GM21723 (cell line): ENCODE measurements around the gene DEGS2.
"Not testable (repeated sequence)": the region's sequence is repeated elsewhere in the genome, so short reads cannot be mapped to it uniquely, and the experiment has no call there.

Source experiments
- ATAC-seq: cut with Tn5 transposase; IDR thresholded peaks from one replicate; pipeline ENCODE4 v1.9.1; 2021; ENCODE audit warnings: mild to moderate bottlenecking, moderate library complexity; ENCODE audit not compliant: unreplicated experiment

DEGS2 gene

DNA sequence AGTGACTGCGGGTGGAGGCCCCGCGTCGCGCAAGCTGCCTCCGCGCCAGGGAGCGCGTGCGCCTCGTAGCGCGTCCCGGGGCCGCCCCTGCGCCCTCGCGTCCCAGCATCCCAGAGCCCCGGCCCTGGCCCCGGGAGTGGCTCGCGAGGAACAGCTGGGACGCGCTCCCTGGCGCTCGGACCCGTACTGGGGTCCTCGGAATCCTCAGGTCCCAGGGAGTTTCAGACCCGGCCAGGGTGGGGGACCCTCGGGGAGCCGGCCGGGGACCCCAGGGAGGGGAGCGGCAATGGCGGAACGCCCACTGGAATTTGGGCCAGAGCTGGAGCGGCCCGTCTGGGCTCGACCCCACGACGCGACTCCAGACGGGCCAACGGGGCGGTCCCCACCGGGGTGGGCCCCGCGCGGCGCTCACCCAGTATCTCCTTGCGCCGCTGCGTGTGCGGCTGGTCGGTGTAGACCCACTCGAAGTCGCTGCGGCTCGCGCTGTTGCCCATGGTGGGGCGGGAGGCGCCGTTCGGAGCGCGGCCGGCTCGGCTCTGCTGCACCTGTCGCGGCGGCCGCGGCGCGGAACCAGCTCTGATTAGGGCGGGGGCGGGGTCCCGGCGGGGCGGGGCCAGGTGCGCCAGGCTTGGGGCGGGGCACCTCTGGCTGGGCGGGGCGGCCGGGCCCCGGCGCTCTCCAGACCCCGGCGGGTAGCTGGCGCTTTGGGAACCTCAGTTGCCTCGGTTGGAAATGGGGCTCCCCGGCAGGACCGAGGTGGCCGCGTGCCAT is at the start of gene DEGS2:
Gene DEGS2, minus strand, starts transcription at position 552 of the 771 bp plus-strand sequence. Its CDS starts 58 bp downstream, at position 494.
- peak; percentile 62 for ATAC-seq

DNA sequence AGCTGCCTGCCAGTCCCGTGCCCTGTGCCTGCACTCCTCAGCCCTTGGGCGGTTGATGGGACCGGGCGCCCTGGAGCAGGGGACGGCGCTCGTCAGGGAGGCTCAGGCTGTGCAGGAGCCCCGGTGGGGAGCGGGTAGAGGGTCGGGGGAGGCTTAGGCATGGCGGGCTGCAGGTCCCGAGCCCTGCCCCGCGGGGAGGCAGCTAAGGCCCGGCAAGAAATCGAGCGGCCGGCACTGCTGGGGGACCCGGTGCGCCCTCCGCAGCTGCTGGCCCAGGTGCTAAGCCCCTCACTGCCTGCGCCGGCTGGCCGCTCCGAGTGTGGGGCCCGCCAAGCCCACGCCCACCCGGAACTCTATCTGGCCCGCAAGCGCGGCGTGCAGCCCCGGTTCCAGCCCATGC is 48.7 kb upstream of the DEGS2 start:
- not testable (repeated sequence) for ATAC-seq

DNA sequence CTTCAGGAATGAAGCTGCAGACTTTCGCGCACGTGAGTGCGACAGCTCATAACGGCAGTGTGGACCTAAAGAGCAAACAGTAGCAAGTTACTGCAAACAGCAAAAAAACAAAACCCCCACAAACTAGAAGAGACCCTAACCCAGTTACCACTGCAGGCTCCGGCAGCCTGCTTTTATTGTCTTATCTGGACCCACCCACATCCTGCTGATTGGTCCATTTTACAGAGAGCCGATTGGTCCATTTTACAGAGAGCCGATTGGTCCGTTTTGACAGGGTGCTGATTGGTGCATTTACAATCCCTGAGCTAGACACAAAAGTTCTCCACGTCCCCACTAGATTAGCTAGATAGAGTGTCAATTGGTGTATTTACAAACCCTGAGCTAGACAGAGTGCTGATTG is 48.1 kb upstream of the DEGS2 start:
- not testable (repeated sequence) for ATAC-seq

DNA sequence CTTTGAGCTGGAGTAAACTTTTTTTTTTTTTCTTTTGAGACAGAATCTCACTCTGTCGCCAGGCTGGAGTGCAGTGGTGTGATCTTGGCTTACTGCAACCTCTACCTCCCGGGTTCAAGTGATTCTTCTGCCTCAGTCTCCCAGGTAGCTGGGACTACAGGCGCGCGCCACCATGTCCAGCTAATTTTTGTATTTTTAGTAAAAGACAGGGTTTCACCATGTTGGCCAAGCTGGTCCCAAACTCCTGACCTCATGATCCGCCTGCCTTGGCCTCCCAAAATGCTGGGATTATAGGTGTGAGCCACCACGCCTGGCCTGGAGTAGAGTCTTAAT is 45.4 kb upstream of the DEGS2 start:
- not testable (repeated sequence) for ATAC-seq

DNA sequence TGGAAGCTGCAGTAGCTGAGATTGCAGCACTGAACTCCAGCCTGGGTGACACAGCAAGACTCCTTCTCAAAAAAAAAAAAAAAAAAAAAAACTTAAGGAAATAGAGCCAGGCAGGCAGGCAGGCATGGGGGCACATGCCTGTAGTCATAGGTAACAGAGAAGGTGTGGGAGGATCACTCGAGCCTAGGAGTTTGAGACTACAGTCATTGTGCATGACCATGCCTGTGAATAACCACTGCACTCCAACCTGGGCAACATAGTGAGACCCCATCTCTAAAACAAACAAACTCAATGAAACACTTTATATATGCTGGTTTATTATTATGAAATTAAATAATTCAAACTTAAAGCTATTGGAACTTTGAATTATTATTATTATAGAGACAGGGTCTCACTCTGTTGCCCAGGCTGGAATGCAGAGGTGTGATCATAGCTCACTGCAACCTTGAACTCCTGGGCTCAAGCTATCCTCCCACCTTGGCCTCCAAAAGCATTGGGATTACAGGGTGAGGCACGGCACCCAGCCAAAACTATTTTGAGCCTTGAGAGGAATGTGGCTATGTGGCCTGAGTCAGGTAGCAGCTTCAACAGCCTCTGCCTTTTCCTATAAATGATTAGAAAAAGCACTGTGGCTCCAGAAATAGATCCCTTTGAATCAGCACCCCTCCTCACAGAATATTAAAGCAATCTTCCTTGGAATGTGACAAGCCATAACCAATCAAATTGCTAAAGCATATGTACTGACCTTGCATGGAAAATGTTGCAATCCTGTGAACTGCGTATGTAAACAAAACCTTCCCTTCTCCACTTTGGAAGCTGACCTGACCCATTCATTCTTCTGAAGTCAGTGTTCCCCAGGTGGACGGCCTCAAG is 44.8 kb upstream of the DEGS2 start:
- ATAC-seq = no peak

DNA sequence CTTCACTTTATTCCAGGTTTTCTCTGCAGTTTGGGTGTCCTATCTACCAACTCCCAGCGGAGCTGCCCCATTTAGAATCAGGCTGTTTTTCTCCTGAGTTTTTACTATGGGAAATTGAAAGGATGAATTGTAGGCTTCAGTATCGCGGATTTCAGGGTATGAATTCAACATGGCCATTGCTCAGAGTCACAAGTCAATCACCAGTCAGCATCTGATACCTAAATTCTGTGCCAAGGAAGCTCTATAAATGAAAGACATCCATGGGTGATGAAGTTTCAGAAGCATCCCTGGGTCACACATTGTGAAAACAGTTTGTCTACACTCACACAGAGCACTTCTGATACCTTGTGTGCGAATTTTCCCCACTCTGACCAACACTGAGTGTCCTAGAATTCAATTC is 43.7 kb upstream of the DEGS2 start:
- no peak for ATAC-seq

DNA sequence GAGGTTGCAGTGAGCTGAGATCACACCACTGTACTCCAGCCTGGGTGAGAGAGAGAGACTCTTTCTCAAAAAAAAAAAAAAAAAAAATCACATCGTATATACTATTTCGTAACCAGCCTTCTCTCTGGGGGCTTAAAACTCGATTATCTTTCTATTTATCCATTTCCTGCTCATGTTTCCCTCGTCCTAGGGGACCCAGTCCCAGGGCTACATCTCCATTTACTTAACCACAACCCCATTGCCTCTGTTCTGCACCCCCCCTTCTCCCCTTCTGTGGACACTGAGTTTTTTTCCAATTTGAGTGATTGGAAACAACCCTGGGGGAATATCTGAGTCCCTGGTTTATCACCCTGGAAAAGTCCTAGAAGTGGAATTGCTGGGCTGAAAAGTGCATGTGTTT is 43.3 kb upstream of the DEGS2 start:
- no peak for ATAC-seq

DNA sequence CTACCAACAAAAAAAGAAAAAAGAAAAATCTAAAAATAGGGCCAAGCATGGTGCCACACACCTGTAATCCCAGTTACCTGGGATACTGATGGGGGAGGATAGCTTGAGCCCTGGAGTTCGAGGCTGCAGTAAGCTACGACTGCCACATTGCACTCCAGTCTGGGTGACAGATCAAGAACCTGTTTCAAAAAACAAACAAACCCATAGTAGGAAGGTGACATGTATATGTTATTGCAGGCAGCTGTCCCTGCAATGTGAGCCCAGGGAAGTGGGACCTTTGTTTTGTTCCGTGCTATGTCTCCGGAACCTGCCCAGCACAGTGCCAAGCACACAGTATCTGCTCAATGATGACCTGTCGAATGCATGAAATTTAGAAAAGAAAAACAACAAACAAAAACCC is 42.3 kb upstream of the DEGS2 start:
- no peak for ATAC-seq

DNA sequence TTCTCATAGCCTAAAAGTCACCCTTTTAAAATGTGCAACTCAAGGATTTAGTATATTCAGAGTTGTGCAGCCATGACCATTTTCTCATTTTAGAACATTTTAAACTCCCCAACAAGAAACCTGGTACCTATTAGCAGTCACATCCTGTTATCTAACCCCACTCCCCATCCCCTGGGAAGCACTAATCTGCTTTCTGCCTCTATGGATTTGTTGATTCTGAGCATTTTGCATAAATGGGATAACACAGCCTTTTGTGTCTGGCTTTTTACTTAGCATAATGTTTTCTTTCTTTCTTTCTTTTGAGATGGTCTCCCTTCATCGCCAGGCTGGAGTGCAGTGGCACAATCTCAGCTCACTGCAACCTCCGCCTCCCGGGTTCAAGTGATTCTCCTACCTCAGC is 40.9 kb upstream of the DEGS2 start:
- no peak for ATAC-seq

DNA sequence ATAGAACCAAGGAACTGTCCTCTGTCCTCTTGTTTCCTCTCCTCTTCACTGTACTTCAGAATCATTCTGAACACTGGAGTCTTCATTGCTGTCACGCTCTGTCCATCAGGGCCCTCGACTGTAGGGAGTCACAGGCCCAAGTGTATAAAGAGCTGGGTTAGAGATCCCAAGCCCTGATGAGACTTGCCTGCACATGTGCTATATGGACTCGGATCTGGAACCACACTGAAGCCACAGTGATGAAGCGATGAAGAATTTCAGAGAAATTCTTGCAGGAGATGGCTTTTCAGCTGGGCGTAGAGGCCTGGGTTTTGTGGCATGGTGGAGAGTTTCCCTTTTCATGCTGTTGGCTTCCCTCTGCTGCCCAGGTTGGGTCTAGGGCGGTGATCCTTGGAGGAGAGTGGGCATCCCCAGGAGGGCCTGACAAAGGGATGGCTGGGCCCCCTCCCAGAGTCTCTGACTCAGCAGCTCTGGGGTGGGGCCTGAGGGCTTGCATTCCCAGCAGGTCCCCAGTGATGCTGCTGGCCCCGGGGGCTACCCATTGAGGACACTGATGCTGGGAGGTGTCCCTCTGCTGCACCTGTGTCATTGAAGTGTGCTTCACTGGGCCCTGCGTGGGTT is 39.9 kb upstream of the DEGS2 start:
- ATAC-seq = no peak

DNA sequence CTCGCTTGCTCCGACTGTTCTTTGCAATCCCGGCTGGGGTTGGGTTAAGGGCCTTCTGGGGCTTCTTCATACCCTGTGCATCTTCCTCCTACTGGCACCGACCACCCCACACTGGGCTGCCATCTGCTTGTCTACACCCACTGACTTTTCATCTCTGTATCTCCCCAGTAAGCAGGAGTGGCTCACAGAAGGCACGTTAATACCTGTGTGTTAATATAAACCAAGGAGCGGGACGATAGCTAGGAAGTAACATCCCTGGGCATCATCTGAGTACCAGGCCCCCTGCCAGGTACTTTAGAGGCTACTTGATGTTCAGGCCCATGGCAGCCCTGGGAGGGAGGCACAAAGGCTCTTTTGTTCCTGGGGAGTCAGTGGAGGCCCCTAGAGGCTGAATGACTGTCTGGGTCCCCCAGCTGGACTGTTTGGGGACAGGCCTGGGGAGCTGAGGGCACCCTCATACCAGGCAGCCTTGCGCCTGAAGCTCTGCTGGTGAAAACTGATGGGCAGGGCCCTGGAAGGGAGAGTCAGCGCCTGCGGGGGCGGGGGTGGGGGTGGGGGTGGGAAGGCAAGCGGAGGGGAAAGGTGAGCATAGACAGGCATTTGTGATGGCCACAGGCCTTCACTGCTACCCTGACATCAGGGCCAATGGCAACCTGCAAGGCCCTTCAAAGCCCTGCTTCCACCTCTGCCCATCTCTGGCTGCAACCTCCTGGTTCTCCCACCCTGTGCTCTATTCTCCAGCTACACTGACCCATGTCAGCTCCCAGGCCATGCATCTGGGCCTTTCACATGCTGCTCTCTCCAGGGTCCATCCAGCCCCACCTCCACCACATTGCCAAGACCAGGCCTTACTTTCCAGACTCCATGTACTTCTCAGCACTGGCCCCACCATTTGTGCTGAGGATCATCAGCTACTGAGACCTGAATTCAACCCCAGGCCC is 34.2 kb upstream of the DEGS2 start:
- ATAC-seq = no peak

DNA sequence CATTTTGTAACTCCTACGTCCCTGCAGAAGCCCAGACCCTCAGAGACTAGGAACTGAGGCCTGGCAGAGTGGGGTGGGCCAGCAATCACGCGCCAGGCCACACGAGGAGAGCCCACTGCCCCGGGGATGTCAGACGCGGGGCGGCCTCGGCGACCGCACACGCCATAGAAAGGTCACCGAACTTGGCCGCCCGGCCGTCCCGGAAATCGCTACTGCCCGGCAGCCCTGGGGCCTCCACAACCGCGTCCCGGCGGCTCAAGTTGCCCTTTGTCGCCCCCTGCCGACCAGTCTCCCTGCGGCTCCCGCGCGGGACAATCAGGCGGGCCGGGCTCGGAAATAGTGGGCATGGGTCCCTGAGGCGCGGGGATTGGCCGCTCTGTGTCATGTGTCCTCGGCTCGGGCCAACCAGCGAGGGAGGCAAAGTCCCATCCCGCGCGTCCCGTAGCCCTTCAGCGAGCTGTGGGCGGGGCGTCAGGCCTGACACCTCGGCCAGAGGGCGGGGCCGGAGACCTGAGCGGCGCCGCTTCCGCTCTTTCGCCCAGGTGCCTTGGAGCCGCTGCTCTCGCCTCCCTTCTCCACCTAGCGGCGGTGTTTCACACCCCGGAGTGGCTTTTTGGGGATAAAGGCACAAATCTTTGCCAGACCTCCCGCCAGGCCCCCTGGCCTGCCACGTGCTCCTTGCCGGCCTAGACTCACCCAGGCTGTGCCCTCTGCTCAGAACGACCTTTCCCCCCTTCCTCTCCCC is 33.4 kb upstream of the DEGS2 start:
- ATAC-seq = peak; percentile 98

DNA sequence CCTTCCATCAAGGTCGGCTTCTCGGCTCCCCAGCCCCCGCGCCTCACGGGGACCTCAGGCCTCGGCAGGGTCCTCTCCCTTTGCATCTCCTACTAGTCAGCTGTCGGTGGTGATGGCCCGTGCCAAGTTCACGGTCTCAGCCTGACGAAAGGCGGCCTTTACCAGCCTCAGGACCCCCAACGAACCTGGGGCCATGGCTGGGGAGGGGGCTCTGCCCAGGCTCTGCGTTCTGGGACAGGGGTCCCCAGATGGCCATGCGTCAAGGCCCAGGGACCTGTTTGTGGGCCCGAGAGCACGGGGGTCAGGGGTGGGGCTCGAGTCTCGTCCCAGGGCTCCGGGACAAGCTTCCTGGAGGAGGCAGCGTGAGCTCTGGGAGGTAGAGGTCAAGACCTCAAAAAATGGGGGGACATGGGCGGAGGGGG is 32.8 kb upstream of the DEGS2 start:
- no peak for ATAC-seq

DNA sequence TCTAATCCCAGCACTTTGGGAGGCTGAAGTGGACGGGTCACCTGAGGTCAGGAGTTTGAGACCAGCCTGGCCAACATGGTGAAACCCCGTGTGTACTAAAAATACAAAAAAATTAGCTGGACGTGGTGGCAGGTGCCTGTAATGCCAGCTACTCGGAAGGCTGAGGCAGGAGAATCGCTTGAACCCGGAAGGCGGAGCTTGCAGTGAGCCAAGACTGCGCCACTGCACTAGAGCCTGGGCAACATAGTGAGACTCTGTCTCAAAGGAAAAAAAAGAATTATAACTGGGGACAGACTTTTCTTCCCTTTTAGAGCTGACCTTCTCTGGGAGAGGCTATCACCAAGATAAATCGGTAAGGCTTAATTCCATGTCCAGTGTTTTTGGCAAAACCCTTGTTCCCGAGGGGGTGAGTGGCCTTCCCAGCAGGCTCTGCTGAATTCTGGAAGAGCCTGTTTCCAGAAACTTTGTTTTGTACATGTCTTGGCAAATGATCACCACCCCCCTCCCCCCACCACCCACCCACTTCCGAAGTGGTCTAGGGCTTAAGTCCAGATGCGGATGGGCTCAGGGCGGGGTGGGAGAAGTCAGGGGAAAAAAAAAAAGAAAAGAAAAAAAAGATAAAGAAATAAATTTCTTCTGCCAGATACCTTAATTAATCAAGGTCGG is 32.3 kb upstream of the DEGS2 start:
- no peak for ATAC-seq

DNA sequence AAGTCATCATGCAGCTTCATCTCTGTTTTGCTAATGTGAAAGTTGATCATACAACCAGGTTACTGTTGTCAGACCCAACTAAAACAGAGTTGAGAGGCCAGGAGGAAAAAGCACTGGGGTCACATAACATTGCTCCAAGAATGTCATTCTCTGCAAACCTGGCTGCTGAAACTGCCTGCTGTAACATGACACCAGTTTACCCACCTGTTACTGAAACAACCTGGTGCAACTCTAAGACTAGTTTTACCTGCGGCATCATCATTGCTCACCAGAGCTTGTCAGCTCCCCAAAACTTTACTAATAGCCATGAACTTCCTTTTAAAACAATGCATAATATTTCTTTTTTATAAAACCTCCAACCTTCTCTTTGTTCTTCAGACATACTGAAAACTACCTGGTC is 30.7 kb upstream of the DEGS2 start:
- ATAC-seq = no peak

DNA sequence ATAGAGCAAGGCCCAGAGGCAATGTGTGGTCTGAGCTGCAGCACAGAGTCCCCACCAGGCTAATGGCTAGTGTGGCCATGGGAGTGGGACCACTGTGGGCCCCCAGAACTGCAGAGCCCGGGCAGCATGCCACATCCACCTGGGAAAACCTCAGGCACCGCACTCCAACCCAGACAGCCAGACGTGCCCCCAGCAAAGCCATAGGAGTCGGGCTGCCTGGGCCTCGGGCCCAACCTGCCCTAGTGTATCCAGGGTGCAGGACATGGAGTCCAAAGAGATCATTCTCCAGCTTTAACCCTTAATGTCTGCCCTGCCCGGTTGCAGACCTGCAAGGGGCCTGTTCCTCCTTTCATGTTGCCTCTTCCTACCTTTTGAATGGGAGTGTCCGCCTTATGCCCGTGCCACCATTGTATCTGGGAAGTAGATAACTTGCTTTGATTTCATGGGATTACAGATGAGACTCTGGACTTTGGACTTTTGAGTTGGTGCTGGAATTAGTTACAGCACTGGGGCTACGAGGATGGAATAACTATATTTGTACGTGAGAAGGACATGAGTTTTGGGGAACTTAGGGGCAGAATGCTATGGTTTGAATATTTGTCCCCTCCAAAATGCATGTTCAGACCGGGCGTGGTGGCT is 29.1 kb upstream of the DEGS2 start:
- ATAC-seq = no peak

DNA sequence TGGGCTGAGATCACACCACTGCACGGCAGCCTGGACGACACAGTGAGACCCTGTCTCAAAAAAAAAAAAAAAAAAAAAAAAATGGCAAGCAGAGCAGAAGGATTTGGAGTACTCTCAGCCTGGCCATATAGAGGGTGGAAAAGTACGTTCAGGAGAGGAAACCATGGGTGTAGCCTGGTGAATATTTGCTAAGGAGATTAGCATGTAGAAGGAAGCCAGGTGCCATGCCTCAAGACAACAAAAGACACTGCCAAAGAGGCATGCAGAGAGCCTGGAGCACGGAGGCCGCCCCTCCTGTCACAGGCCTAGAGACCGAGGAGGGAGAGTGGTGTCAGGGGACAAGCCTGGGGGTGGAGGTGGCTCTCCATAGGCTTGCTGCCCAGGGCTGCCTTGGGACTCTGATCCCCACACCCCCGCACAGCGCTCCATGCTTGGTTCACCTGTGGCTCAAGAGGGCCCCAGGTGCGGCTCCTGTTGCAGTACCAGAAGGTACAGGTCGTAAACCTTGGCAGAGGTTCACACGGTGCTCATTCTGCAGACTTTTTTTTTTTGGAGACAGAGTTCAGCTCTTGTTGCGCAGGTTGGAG is 27.9 kb upstream of the DEGS2 start:
- no peak for ATAC-seq

DNA sequence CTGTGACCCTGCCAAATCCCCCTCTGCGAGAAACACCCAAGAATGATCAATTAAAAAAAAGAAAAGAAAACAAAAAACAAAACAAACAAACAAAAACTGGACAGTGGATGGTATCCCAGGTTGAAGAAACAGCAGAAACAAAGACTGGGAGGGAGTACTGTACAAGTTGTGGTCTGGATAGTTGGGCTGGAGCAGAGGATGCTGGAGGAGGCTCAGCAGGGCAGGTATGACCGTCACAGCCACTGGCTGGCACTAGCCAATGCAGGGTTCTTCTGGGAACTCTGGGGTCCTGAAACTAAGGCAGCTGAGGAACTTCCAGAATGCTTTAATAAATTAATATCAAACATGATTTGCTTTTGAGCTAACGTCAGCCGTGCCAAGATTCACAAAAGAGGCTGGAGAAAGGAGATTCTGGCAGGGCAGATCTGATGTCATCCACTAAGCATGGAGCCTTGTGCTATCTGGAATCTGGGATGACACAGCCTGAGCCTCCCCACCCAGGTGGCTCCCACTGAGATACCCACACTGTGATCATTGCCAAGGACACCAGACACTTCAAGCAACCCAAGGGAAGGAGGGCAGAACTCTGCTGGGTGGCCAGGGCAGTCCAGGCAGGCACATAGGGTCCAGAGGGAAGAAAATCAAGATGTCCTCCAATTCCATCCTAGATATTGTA is 22.6 kb upstream of the DEGS2 start:
- not testable (repeated sequence) for ATAC-seq
